ENCODE results near the gene C20orf144. TPM values are rescaled to one million over a fixed set of nuclear protein-coding genes. Genes with fewer than 3 reads are reported as not detected.
A peak's percentile ranks its signal among the peaks of the same experiment; 100 is the strongest.

Gene C20orf144
- total RNA-seq, 2 donors from 2014 or later = 0.66 TPM; not detected in 1

DNA sequence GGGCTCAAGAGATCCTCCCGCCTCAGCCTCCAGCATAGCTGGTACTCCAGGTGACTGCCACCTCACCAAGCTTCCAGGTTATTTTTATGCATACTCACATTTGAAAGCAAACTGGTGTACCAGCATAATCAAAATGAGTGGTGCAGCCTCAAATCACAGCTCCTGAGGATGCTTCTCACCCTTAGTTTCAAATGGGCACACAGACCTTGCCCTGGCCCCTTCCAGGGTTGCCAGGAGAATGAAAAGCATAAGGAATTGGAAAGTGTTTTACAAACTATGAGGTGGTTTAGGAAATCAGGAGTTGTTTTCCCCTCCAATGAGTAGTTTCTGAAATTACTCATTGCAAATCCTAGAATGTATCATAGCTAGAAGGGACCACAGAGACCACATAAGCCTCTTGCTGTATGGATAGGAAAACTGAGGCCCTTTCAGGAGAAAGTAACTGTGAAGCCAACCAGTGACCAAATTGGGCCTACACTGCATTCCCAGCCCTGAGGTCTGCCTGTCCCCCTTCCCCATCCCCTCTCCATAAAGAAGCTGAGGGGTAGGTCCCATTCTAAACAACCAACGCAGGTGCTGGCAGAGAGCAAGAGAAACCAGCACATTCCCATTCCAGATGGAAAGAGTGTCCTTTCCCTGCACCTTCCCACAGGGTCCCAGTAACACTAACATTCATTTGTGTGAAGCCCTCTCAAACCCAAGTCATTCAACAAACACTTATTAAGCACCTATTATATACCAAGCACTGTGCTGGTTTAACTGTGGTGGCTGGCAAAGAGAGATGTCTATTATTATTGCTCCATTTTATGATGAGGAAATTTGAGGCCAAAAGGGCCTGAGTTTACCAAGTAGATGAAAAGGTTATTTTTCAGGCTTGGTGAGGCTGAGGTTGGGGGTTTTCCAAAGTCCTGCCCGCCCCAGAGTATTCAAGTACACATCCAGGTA lies 26.1 kb downstream of the C20orf144 start:
- 77% methylated on average over 3 of the region's 3 CpGs for WGBS, 2 donors
- peak overlapping the region in 3 of 4 donors; percentile 30 to 51 (median 35) for H3K27ac ChIP-seq
- TF ChIP-seq POLR2A (IDR thresholded peaks at IDR 0.05) = no peak
- TF ChIP-seq, protein P1, sequence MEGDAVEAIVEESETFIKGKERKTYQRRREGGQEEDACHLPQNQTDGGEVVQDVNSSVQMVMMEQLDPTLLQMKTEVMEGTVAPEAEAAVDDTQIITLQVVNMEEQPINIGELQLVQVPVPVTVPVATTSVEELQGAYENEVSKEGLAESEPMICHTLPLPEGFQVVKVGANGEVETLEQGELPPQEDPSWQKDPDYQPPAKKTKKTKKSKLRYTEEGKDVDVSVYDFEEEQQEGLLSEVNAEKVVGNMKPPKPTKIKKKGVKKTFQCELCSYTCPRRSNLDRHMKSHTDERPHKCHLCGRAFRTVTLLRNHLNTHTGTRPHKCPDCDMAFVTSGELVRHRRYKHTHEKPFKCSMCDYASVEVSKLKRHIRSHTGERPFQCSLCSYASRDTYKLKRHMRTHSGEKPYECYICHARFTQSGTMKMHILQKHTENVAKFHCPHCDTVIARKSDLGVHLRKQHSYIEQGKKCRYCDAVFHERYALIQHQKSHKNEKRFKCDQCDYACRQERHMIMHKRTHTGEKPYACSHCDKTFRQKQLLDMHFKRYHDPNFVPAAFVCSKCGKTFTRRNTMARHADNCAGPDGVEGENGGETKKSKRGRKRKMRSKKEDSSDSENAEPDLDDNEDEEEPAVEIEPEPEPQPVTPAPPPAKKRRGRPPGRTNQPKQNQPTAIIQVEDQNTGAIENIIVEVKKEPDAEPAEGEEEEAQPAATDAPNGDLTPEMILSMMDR (IDR thresholded peaks at IDR 0.05) = no peak
- H3K27me3 ChIP-seq = no peaks in the 10 kb centered on the region
- H3K4me3 ChIP-seq = no peak overlapping the region
- intact Hi-C loops (cut with DNase I) = no loop called here
- DNase-seq = no peak
- peaks cover 27% of the 10 kb centered on the region for H3K4me1 ChIP-seq
- H3K9me3 ChIP-seq = no peaks in the 10 kb centered on the region
- no peak for ATAC-seq
- H3K36me3 ChIP-seq (replicated peaks in 1 of 2; ENCODE audit: insufficient read depth in 1 of 2, low read depth in 2 of 2) = no peaks in the 10 kb centered on the region

DNA sequence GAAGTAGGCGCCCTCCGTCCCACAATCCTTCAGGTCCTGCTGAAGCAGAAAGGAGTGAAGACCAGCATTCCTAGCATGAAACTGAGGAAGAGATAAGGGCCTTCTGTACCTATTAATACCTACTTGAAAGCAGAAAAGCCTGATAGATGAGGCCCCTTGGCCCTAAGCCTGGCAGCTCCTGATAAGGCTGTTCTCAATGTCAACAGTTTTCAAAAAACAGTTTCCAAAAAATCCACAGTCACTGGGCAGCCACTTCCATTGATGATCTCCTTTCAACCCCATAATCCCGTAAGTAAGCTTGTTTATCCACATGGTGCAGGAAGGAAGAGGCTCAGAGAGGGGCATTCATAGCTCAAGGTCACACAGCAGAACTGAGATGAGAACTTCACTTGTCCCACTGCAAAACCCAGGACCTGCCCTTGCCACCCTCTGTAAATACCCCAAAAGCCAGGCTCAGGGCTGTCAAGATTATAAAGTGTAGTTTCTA lies 26.9 kb downstream of the C20orf144 start:
- Histone ChIP-seq H3K36me3 (replicated peaks in 1 of 2; ENCODE audit: insufficient read depth in 1 of 2, low read depth in 2 of 2) (no peaks in the 10 kb centered on the region), H3K9me3 (no peaks in the 10 kb centered on the region), H3K27ac (peak overlapping the region in 3 of 4 donors; percentile 30 to 51 (median 35)), H3K4me3 (no peak overlapping the region), H3K4me1 (peaks cover 27% of the 10 kb centered on the region), H3K27me3 (no peaks in the 10 kb centered on the region)
- DNase-seq (peak in 1 of 4 donors; percentile 39), ATAC-seq (no peak)
- intact Hi-C loops (cut with DNase I) = no loop called here
- WGBS, 2 donors = 31 to 55% methylated on average over 3 of the region's 3 CpGs
- TF ChIP-seq, protein P1 (IDR thresholded peaks at IDR 0.05) = no peak
- TF ChIP-seq POLR2A (IDR thresholded peaks at IDR 0.05) = no peak

DNA sequence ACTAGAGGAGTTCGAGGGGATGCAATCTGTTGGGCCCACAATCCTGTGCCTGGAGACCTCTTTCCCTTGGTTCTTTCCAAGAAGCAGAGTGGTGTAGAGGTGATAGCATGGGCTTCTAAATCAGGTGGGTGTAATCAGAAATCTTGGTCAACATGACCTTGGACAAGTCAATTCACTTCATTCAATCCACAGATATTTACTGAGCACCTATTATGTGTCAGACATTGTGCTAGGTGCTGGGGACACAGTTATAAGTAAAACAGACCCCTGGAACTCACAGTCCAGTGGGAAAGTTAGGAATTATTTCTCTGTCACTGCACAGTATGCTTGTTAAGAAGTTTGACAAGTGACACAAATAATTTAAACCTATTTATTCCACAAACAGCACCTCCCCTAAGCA lies 27.4 kb downstream of the C20orf144 start:
- no peaks in the 10 kb centered on the region for H3K36me3 ChIP-seq (replicated peaks in 1 of 2; ENCODE audit: insufficient read depth in 1 of 2, low read depth in 2 of 2)
- no peak overlapping the region for H3K27ac ChIP-seq
- no peak overlapping the region for H3K4me3 ChIP-seq
- TF ChIP-seq, protein P1 (IDR thresholded peaks at IDR 0.05) = no peak
- TF ChIP-seq POLR2A (IDR thresholded peaks at IDR 0.05) = no peak
- intact Hi-C loops (cut with DNase I) = no loop called here
- no peaks in the 10 kb centered on the region for H3K9me3 ChIP-seq
- H3K4me1 ChIP-seq = peaks cover 27% of the 10 kb centered on the region
- WGBS, 2 donors = 92 to 100% methylated on average over 1 of the region's 1 CpG
- DNase-seq (no peak), ATAC-seq (no peak)
- no peaks in the 10 kb centered on the region for H3K27me3 ChIP-seq

DNA sequence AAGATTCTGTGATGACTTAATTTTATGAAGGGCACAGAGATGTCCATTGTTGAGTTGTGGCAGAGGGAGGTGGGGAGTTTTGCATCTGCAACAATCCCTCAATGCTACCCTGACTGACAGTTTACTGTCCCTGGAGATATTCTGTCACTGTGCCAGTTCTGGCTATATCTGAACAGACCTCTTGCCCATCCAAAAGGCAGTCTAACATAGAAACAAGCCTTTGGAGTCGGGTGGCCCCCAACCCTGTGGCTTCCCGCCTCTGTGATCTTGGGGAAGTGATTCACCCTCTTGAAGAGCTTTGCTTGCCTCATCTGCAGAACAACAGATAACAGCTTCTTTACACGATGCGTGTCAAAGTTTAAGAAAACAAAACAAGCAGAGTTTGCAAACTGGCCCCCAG lies 27.8 kb downstream of the C20orf144 start:
- 68 to 85% methylated on average over 4 of the region's 4 CpGs for WGBS, 2 donors
- no peak for ATAC-seq
- intact Hi-C loops (cut with DNase I) = no loop called here

More for the DNA sequence above, 27.8 kb downstream of the C20orf144 start:
- DNase-seq = no peak
- H3K36me3 ChIP-seq (replicated peaks in 1 of 2; ENCODE audit: insufficient read depth in 1 of 2, low read depth in 2 of 2) = no peaks in the 10 kb centered on the region
- no peak overlapping the region for H3K4me3 ChIP-seq
- no peaks in the 10 kb centered on the region for H3K9me3 ChIP-seq
- no peaks in the 10 kb centered on the region for H3K27me3 ChIP-seq
- H3K4me1 ChIP-seq = peaks cover 23% of the 10 kb centered on the region
- no peak overlapping the region for H3K27ac ChIP-seq
- TF ChIP-seq, protein P1 (IDR thresholded peaks at IDR 0.05) = no peak
- TF ChIP-seq POLR2A (IDR thresholded peaks at IDR 0.05) = no peak

All from body of pancreas (tissue), 4 donors.